NCI-H446 treated with DMSO at 0.1 percent for 48 hours (cell line): ENCODE data around the gene KRT16.
A peak's percentile ranks its signal among the peaks of the same experiment; 100 is the strongest.
"Not testable (repeated sequence)": the region's sequence is repeated elsewhere in the genome, so short reads cannot be mapped to it uniquely, and the experiment has no call there.

ENCODE experiments used
- DNase-seq: peaks from one replicate; lab custom pipeline; 2025; lab: John Stamatoyannopoulos, UW

Gene KRT16

GRCh38 chr17:41583137-41584127 lies 29.1 kb downstream of the KRT16 start:
- DNase-seq, result no peak

GRCh38 chr17:41582061-41582968 lies 30.3 kb downstream of the KRT16 start:
- not testable (repeated sequence) for DNase-seq

- no peak for DNase-seq
Observed at GRCh38 chr17:41581366-41582060, 31.1 kb downstream of the KRT16 start.

GRCh38 chr17:41580687-41581365 lies 31.7 kb downstream of the KRT16 start:
- no peak for DNase-seq

GRCh38 chr17:41580244-41580575 lies 32.4 kb downstream of the KRT16 start:
- no peak for DNase-seq

- peak; percentile 10 for DNase-seq
Observed at GRCh38 chr17:41579484-41580243, 32.9 kb downstream of the KRT16 start.

GRCh38 chr17:41578971-41579370 lies 33.6 kb downstream of the KRT16 start:
- DNase-seq, result no peak

GRCh38 chr17:41578538-41578937 lies 34.0 kb downstream of the KRT16 start:
- DNase-seq, result no peak

GRCh38 chr17:41576740-41577139 lies 35.8 kb downstream of the KRT16 start:
- DNase-seq, result not testable (repeated sequence)

GRCh38 chr17:41575336-41575735 lies 37.2 kb downstream of the KRT16 start:
- no peak for DNase-seq

- no peak for DNase-seq
Observed at GRCh38 chr17:41571561-41572434, 40.8 kb downstream of the KRT16 start, which contains the start of gene KRT9. Gene KRT9, minus strand, starts transcription at chr17:41572059. Its CDS starts 67 bp downstream, at chr17:41571992.

- no peak for DNase-seq
Observed at GRCh38 chr17:41567317-41567716, 45.2 kb downstream of the KRT16 start.

GRCh38 chr17:41565338-41565737 lies 47.2 kb downstream of the KRT16 start:
- DNase-seq, result no peak

GRCh38 chr17:41563607-41564170 lies 48.9 kb downstream of the KRT16 start:
- no peak for DNase-seq

GRCh38 chr17:41561554-41561953 lies 51.0 kb downstream of the KRT16 start:
- DNase-seq, result no peak
